Activated CD8-positive, alpha-beta T cell treated with anti-CD3 and anti-CD28 coated beads for 36 hours (primary cell): ENCODE results near the gene ZBTB7B. TPM values are rescaled to one million over a fixed set of nuclear protein-coding genes. Genes with fewer than 3 reads are reported as not detected.

Experiments used
- ATAC-seq: fragments of 200-7000 bp; cut with Tn5 transposase; one replicate; pipeline ENCODE4 v1.10.0; 2021; ENCODE audit warnings: mild to moderate bottlenecking, moderate library complexity
- CTCF ChIA-PET: fragments of 350-600 bp; sonication (Branson Sonifier 250); formaldehyde crosslinking; loops from one replicate; lab custom pipeline; 2021; ENCODE audit warnings: antibody characterized with exemption; lab: Charles Lee
- POLR2A ChIA-PET: fragments of 350-600 bp; sonication (Branson Sonifier 250); formaldehyde crosslinking; loops from one replicate; lab custom pipeline; 2021; ENCODE audit warnings: antibody characterized with exemption; lab: Charles Lee
- DNase-seq: peaks from one replicate; pipeline ENCODE4 v3.0.0-alpha.2; 2020
- H3K27ac Mint-ChIP-seq: one replicate; pipeline ENCODE4 v1.8.0; 2021; ENCODE audit warnings: mild to moderate bottlenecking, mixed read lengths
- H3K27me3 Mint-ChIP-seq: one replicate; pipeline ENCODE4 v1.8.0; 2021; ENCODE audit warnings: mixed read lengths
- H3K36me3 Mint-ChIP-seq: one replicate; pipeline ENCODE4 v1.8.0; 2021; ENCODE audit warnings: low read depth, mixed read lengths
- H3K4me1 Mint-ChIP-seq: one replicate; pipeline ENCODE4 v1.8.0; 2021; ENCODE audit warnings: low read depth, mixed read lengths
- H3K4me3 Mint-ChIP-seq: one replicate; pipeline ENCODE4 v1.8.0; 2021; ENCODE audit warnings: mild to moderate bottlenecking, moderate library complexity, mixed read lengths
- H3K9me3 Mint-ChIP-seq: one replicate; pipeline ENCODE4 v1.8.0; 2021; ENCODE audit warnings: mixed read lengths
- CTCF ChIP-seq: fragments of 200-600 bp; IDR thresholded peaks from one replicate; pipeline ENCODE4 v1.8.0; 2022; ENCODE audit warnings: antibody characterized with exemption, mild to moderate bottlenecking
- intact Hi-C: fragments of 100-400 bp; cut with micrococcal nuclease; formaldehyde crosslinking; loops from one replicate; pipeline ENCODE4 v1.10.0; 2022
- total RNA-seq, 2 experiments: library from RNA; stranded (reverse); gene quantifications; one replicate each; pipeline ENCODE4 v1.2.3, GENCODE V29; 2021

ZBTB7B gene
- total RNA-seq, 2 experiments from 2014 or later: 26.3 to 26.5 TPM

DNA sequence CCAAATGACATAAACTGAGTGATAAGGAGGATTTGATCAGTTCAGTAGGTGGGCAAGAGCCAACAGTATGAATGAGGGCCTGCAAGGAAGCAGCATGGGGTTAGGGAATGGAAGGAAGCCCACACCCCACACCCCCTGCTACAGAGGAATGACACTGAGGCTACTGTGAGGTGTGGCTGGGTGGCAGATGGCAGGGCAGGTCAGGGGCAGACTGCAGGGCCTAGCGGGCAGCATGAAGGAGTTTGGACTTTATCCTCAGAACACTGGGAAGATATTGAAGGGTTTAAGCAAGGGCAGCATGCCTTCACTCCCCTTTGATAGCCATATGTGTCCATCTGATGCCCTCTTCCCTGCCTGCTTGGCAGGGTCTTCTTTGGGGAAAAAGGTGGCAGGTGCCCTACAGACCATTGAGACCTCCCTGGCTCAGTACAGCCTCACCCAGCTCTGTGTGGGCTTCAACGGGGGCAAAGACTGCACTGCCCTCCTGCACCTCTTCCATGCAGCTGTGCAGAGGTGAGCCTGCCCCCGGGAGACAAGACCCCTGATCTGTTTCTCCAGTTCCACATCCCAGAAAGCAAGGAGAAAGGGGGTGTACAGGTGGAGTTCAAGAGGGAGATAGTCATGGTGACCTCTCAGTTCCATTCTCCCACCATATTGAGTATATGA lies 13.3 kb upstream of the ZBTB7B start:
- Mint-ChIP-seq H3K4me1 (peaks cover 17% of the 10 kb centered on the region), H3K27me3 (no peaks in the 10 kb centered on the region), H3K36me3 (peaks cover 25% of the 10 kb centered on the region), H3K27ac (peak overlapping the region; percentile 4), H3K4me3 (no peak overlapping the region), H3K9me3 (no peaks in the 10 kb centered on the region)
- ATAC-seq (no peak), DNase-seq (no peak)
- ChIA-PET POLR2A (interaction anchor here (1.0 kb wide), 1 partner anchor 10 kb away, joined by 4 read pairs; no protein-coding TSS in a partner anchor), CTCF (interaction anchor here (2.1 to 13.2 kb wide), 3 partner anchors 9 to 27 kb away, joined by 6 to 108 read pairs (median 16); no protein-coding TSS in a partner anchor)
- no peak for TF ChIP-seq CTCF
- intact Hi-C loops: no loop called here

DNA sequence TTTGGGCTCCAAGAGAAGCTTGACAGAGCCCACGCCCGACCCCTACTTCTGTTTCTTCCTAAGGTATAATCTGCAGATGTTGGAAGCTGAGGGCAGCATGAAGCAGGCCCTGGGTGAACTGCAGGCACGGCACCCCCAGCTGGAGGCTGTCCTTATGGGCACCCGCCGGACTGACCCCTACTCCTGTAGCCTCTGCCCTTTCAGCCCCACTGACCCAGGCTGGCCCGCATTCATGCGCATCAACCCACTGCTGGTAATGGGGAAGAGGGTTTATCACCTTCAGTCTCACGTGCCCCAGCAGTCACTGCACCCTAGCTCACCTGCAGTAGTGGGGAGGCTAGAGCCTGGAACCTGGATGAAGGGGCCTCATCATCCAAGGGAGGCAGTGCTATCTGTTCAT lies 12.3 kb upstream of the ZBTB7B start:
- ChIA-PET POLR2A (interaction anchor here (1.0 kb wide), 1 partner anchor 9 kb away, joined by 4 read pairs; no protein-coding TSS in a partner anchor), CTCF (interaction anchor here (0.8 to 2.1 kb wide), 3 partner anchors 9 to 95 kb away, joined by 3 to 6 read pairs (median 4); no protein-coding TSS in a partner anchor)
- no peaks in the 10 kb centered on the region for H3K27me3 Mint-ChIP-seq
- intact Hi-C loops: no loop called here
- ATAC-seq (no peak), DNase-seq (no peak)
- no peak overlapping the region for H3K27ac Mint-ChIP-seq
- no peaks in the 10 kb centered on the region for H3K9me3 Mint-ChIP-seq
- H3K4me1 Mint-ChIP-seq: peaks cover 21% of the 10 kb centered on the region
- no peak for TF ChIP-seq CTCF
- H3K36me3 Mint-ChIP-seq: peaks cover 24% of the 10 kb centered on the region
- H3K4me3 Mint-ChIP-seq: no peak overlapping the region

- ATAC-seq: no peak
- POLR2A ChIA-PET: interaction anchor here (0.7 to 8.6 kb wide), 2 partner anchors 9 to 18 kb away, joined by 3 to 85 read pairs; partner anchors contain the start of genes CKS1B and FLAD1
Observed at GRCh38 chr1:154992721-154993571, 9.7 kb upstream of the ZBTB7B start.

GRCh38 chr1:154993572-154994268 lies 8.9 kb upstream of the ZBTB7B start, which contains the start of gene LENEP:
Gene LENEP (plus strand): TSS chr1:154993586. CDS start chr1:154993608, 22 bp downstream.
- ATAC-seq: no peak
- Mint-ChIP-seq H3K4me1 (peaks cover 29% of the 10 kb centered on the region), H3K36me3 (peaks cover 10% of the 10 kb centered on the region), H3K27ac (no peak within 1 kb of the TSS), H3K4me3 (no peak within 1 kb of the TSS), H3K9me3 (no peaks in the 10 kb centered on the region), H3K27me3 (no peaks in the 10 kb centered on the region)
- intact Hi-C loops: no loop called here
- ChIA-PET CTCF (interaction anchor here (0.7 to 3.1 kb wide), 9 partner anchors 10 to 91 kb away, joined by 3 to 25 read pairs (median 7); partner anchors contain the start of genes ADAM15, FLAD1 and PBXIP1), POLR2A (interaction anchor here (0.7 to 8.6 kb wide), 6 partner anchors 10 to 42 kb away, joined by 3 to 85 read pairs (median 3); partner anchors contain the start of genes CKS1B and FLAD1)
- DNase-seq: no peak
- TF ChIP-seq CTCF: no peak

More at GRCh38 chr1:154992721-154993571, 9.7 kb upstream of the ZBTB7B start:
- intact Hi-C loops: no loop called here
- Mint-ChIP-seq H3K27me3 (no peaks in the 10 kb centered on the region), H3K4me1 (peaks cover 29% of the 10 kb centered on the region), H3K4me3 (no peak overlapping the region), H3K36me3 (peaks cover 17% of the 10 kb centered on the region), H3K9me3 (no peaks in the 10 kb centered on the region), H3K27ac (no peak overlapping the region)
- no peak for DNase-seq
- no peak for TF ChIP-seq CTCF
- CTCF ChIA-PET: interaction anchor here (0.8 to 3.1 kb wide), 7 partner anchors 9 to 92 kb away, joined by 3 to 25 read pairs (median 8); partner anchors contain the start of genes ADAM15, FLAD1 and PBXIP1
